HL-60 (cell line): Measurements from ENCODE around the gene TRIM29.

Source experiments
- DNase-seq, 2 experiments: peaks; one replicate each; pipeline ENCODE4 v3.0.0-alpha.2; 2010 to 2020; ENCODE audit warnings: low read depth in 1 of 2, low spot score in 1 of 2
- H3K27ac ChIP-seq: fragments of 250-450 bp; sonication (Bioruptor Pico); replicated peaks from 2 replicates; pipeline ENCODE4 v1.5.1; 2020; ENCODE audit warnings: mild to moderate bottlenecking, moderate library complexity
- H3K27me3 ChIP-seq: fragments of 250-450 bp; sonication (Bioruptor Pico); 2 replicates; pipeline ENCODE4 v1.5.1; 2021; ENCODE audit warnings: mild to moderate bottlenecking, moderate library complexity; ENCODE audit not compliant: insufficient read depth, poor library complexity, severe bottlenecking
- H3K4me3 ChIP-seq: replicated peaks from 2 replicates; pipeline ENCODE4 v1.5.1; 2011; ENCODE audit warnings: mild to moderate bottlenecking, control low read depth, low read length; ENCODE audit not compliant: insufficient read depth
- CTCF ChIP-seq: IDR thresholded peaks from one replicate; pipeline ENCODE4 v1.5.1; 2011; ENCODE audit warnings: low read length, control low read depth, inconsistent platforms; ENCODE audit not compliant: insufficient read depth
- GABPA ChIP-seq: IDR thresholded peaks from 2 replicates; pipeline ENCODE4 v1.6.1; 2012; ENCODE audit warnings: low read depth
- POLR2AphosphoS5 ChIP-seq: IDR thresholded peaks from 2 replicates; pipeline ENCODE4 v1.6.1; 2012; ENCODE audit warnings: low read depth
- REST ChIP-seq: IDR thresholded peaks from 2 replicates; pipeline ENCODE4 v1.6.1; 2012; ENCODE audit warnings: low read depth; ENCODE audit not compliant: insufficient replicate concordance
- SPI1 ChIP-seq: IDR thresholded peaks from 2 replicates; pipeline ENCODE4 v1.6.1; 2012; ENCODE audit warnings: low read depth, mild to moderate bottlenecking, borderline replicate concordance

TRIM29 gene

GRCh38 chr11:120078397-120078796 is 59.5 kb downstream of the TRIM29 start:
- DNase-seq = no peak
- TF ChIP-seq CTCF = no peak
- no peak for TF ChIP-seq POLR2AphosphoS5
- TF ChIP-seq SPI1 = no peak
- TF ChIP-seq GABPA = no peak
- no peak for TF ChIP-seq REST
- H3K27me3 ChIP-seq = peaks cover 3% of the 10 kb centered on the region
- H3K4me3 ChIP-seq = no peak overlapping the region
- no peak overlapping the region for H3K27ac ChIP-seq

GRCh38 chr11:120074076-120074475 is 63.8 kb downstream of the TRIM29 start:
- no peak for DNase-seq
- Histone ChIP-seq H3K27me3 (peaks cover 3% of the 10 kb centered on the region), H3K4me3 (no peak overlapping the region), H3K27ac (no peak overlapping the region)
- no peak for TF ChIP-seq CTCF
- TF ChIP-seq GABPA = no peak
- TF ChIP-seq REST = no peak
- no peak for TF ChIP-seq POLR2AphosphoS5
- TF ChIP-seq SPI1 = no peak

- peaks cover 3% of the 10 kb centered on the region for H3K27me3 ChIP-seq
- H3K27ac ChIP-seq = no peak overlapping the region
- no peak for TF ChIP-seq GABPA
- no peak for TF ChIP-seq CTCF
- TF ChIP-seq SPI1 = no peak
- TF ChIP-seq REST = no peak
- no peak for TF ChIP-seq POLR2AphosphoS5
- DNase-seq = no peak
- no peak overlapping the region for H3K4me3 ChIP-seq
Observed at GRCh38 chr11:120073196-120073595, 64.7 kb downstream of the TRIM29 start.
